Tongue (tissue), 2 donors: ENCODE data around the gene PRSS50. TPM values are rescaled to one million over a fixed set of nuclear protein-coding genes. Genes with fewer than 3 reads are reported as not detected.
A peak's percentile ranks its signal among the peaks of the same experiment; 100 is the strongest.
"Not testable (repeated sequence)": the region's sequence is repeated elsewhere in the genome, so short reads cannot be mapped to it uniquely, and the experiment has no call there.

Source experiments
- DNase-seq: peaks from one replicate; pipeline ENCODE4 v3.0.0-alpha.2; 2015
- total RNA-seq: library from RNA; depleted of rRNA; stranded (reverse); fragments of >200 nt; gene quantifications from one replicate; pipeline ENCODE4 v1.2.3, GENCODE V29; 2014

PRSS50 gene
- not detected for total RNA-seq

GRCh38 chr3:46717447-46718231 is at the start of gene PRSS50:
PRSS50 (minus strand) TSS chr3:46717869; CDS start chr3:46717824, 45 bp downstream.
- no peak for DNase-seq

GRCh38 chr3:46764206-46764605 is 46.5 kb upstream of the PRSS50 start:
- DNase-seq: no peak

- no peak for DNase-seq
Measured at GRCh38 chr3:46763178-46763577, 45.5 kb upstream of the PRSS50 start.

- DNase-seq: no peak
Measured at GRCh38 chr3:46759239-46760167, 41.8 kb upstream of the PRSS50 start.

GRCh38 chr3:46756642-46757041 is 39.0 kb upstream of the PRSS50 start:
- DNase-seq: no peak

- DNase-seq: no peak
Measured at GRCh38 chr3:46755646-46756045, 38.0 kb upstream of the PRSS50 start.

- not testable (repeated sequence) for DNase-seq
Measured at GRCh38 chr3:46753127-46753526, 35.5 kb upstream of the PRSS50 start.

- no peak for DNase-seq
Measured at GRCh38 chr3:46750555-46751038, 32.9 kb upstream of the PRSS50 start.

- DNase-seq: no peak
Measured at GRCh38 chr3:46749129-46749528, 31.5 kb upstream of the PRSS50 start.

- DNase-seq: peak; percentile 17
Measured at GRCh38 chr3:46748170-46748569, 30.5 kb upstream of the PRSS50 start.

- DNase-seq: no peak
Measured at GRCh38 chr3:46746711-46747110, 29.0 kb upstream of the PRSS50 start.

GRCh38 chr3:46742992-46743585 is 25.4 kb upstream of the PRSS50 start:
- DNase-seq: no peak

GRCh38 chr3:46739565-46739964 is 21.9 kb upstream of the PRSS50 start:
- not testable (repeated sequence) for DNase-seq

GRCh38 chr3:46737329-46737731 is 19.7 kb upstream of the PRSS50 start:
- DNase-seq: peak; percentile 48

- no peak for DNase-seq
Measured at GRCh38 chr3:46736006-46736872, 18.6 kb upstream of the PRSS50 start.

- DNase-seq: no peak
Measured at GRCh38 chr3:46734773-46735172, 17.1 kb upstream of the PRSS50 start.

- DNase-seq: no peak
Measured at GRCh38 chr3:46733026-46733800, 15.5 kb upstream of the PRSS50 start.

GRCh38 chr3:46731795-46732194 is 14.1 kb upstream of the PRSS50 start:
- DNase-seq: no peak

GRCh38 chr3:46730819-46731218 is 13.2 kb upstream of the PRSS50 start:
- no peak for DNase-seq

- DNase-seq: no peak
Measured at GRCh38 chr3:46729038-46729437, 11.4 kb upstream of the PRSS50 start.
